ENCODE data around the gene SUMO4. TPM values are rescaled to one million over a fixed set of nuclear protein-coding genes. Genes with fewer than 3 reads are reported as not detected.

SUMO4 gene
- 1 to 10 TPM; 1.0 to 6.0 (median 3.4) TPM for total RNA-seq

- H3K27me3 ChIP-seq: no peaks in the 10 kb centered on the region
- no peak within 1 kb of the TSS for H3K27ac ChIP-seq
- H3K4me3 ChIP-seq: no peak within 1 kb of the TSS
- DNase-seq (ENCODE audit: low spot score in 2 of 2): no peak
- no peaks in the 10 kb centered on the region for H3K9me3 ChIP-seq
- WGBS: 95% methylated on average over 11 of the region's 11 CpGs
- H3K36me3 ChIP-seq: peaks cover 38% of the 10 kb centered on the region
- no peaks in the 10 kb centered on the region for H3K4me1 ChIP-seq
- no peak for TF ChIP-seq EP300 (IDR thresholded peaks at IDR 0.05)
- TF ChIP-seq CTCF (IDR thresholded peaks at IDR 0.05): no peak
- TF ChIP-seq POLR2AphosphoS5 (IDR thresholded peaks at IDR 0.05): no peak
- TF ChIP-seq POLR2A (IDR thresholded peaks at IDR 0.05): no peak
Observed at GRCh38 chr6:149400050-149400449, at the start of gene SUMO4. SUMO4 (plus strand) TSS chr6:149400262; CDS start chr6:149400392, 130 bp downstream.

GRCh38 chr6:149354009-149354408, 46.1 kb upstream of the SUMO4 start:
- Histone ChIP-seq H3K27me3 (no peaks in the 10 kb centered on the region), H3K36me3 (no peaks in the 10 kb centered on the region), H3K4me3 (no peak overlapping the region), H3K9me3 (no peaks in the 10 kb centered on the region), H3K4me1 (no peaks in the 10 kb centered on the region), H3K27ac (no peak overlapping the region)
- no peak for TF ChIP-seq POLR2AphosphoS5 (IDR thresholded peaks at IDR 0.05)
- TF ChIP-seq EP300 (IDR thresholded peaks at IDR 0.05): no peak
- TF ChIP-seq POLR2A (IDR thresholded peaks at IDR 0.05): no peak
- TF ChIP-seq CTCF (IDR thresholded peaks at IDR 0.05): no peak
- 95% methylated on average over 2 of the region's 2 CpGs for WGBS
- DNase-seq (ENCODE audit: low spot score in 2 of 2): no peak

GRCh38 chr6:149356081-149356750, 43.8 kb upstream of the SUMO4 start:
- Histone ChIP-seq H3K4me3 (no peak overlapping the region), H3K27ac (no peak overlapping the region)

GRCh38 chr6:149357726-149358538, 42.1 kb upstream of the SUMO4 start:
- WGBS: 94% methylated on average over 17 of the region's 17 CpGs
- DNase-seq (ENCODE audit: low spot score in 2 of 2): no peak
- H3K36me3 ChIP-seq: no peaks in the 10 kb centered on the region
- H3K4me1 ChIP-seq: no peaks in the 10 kb centered on the region
- TF ChIP-seq POLR2A (IDR thresholded peaks at IDR 0.05) (no peak), CTCF (IDR thresholded peaks at IDR 0.05) (no peak), EP300 (IDR thresholded peaks at IDR 0.05) (no peak), POLR2AphosphoS5 (IDR thresholded peaks at IDR 0.05) (no peak)
- H3K27ac ChIP-seq: no peak overlapping the region
- no peaks in the 10 kb centered on the region for H3K9me3 ChIP-seq
- no peak overlapping the region for H3K4me3 ChIP-seq
- H3K27me3 ChIP-seq: no peaks in the 10 kb centered on the region

More at GRCh38 chr6:149356081-149356750, 43.8 kb upstream of the SUMO4 start:
- DNase-seq (ENCODE audit: low spot score in 2 of 2): no peak
- TF ChIP-seq CTCF (IDR thresholded peaks at IDR 0.05) (no peak), EP300 (IDR thresholded peaks at IDR 0.05) (no peak), POLR2AphosphoS5 (IDR thresholded peaks at IDR 0.05) (no peak), POLR2A (IDR thresholded peaks at IDR 0.05) (no peak)
- Histone ChIP-seq H3K4me1 (no peaks in the 10 kb centered on the region), H3K36me3 (no peaks in the 10 kb centered on the region), H3K9me3 (no peaks in the 10 kb centered on the region), H3K27me3 (no peaks in the 10 kb centered on the region)
- 91% methylated on average over 6 of the region's 6 CpGs for WGBS

- Histone ChIP-seq H3K9me3 (no peaks in the 10 kb centered on the region), H3K27ac (no peak overlapping the region), H3K27me3 (no peaks in the 10 kb centered on the region), H3K36me3 (no peaks in the 10 kb centered on the region), H3K4me1 (peaks cover 1% of the 10 kb centered on the region), H3K4me3 (no peak overlapping the region)
- DNase-seq (ENCODE audit: low spot score in 2 of 2): no peak
- no peak for TF ChIP-seq POLR2A (IDR thresholded peaks at IDR 0.05)
Observed at GRCh38 chr6:149359440-149359839, 40.6 kb upstream of the SUMO4 start.
